DND-41 (cell line): ENCODE results near the gene LONP2.

Experiments
- ATAC-seq: fragments of 200-7000 bp; cut with Tn5 transposase; 3 replicates; pipeline ENCODE4 v1.9.1; 2021; ENCODE audit warnings: low read depth; ENCODE audit not compliant: insufficient read depth
- DNase-seq: peaks from one replicate; pipeline ENCODE4 v3.0.0-alpha.2; 2020
- H2AFZ ChIP-seq: 2 replicates; pipeline ENCODE4 v1.6.0; 2012; ENCODE audit warnings: low read depth, low read length
- H3K27ac ChIP-seq: 2 replicates; pipeline ENCODE4 v1.5.1; 2012; ENCODE audit warnings: low read length, inconsistent platforms
- H3K27me3 ChIP-seq: fragments of 200-600 bp; sonication (generic); 2 replicates; pipeline ENCODE4 v1.6.0; 2012; ENCODE audit warnings: low read length, mild to moderate bottlenecking, inconsistent platforms; ENCODE audit not compliant: insufficient read depth, poor library complexity
- H3K36me3 ChIP-seq: 2 replicates; pipeline ENCODE4 v1.5.1; 2012; ENCODE audit warnings: low read length, inconsistent platforms; ENCODE audit not compliant: insufficient read depth
- H3K4me1 ChIP-seq: 2 replicates; pipeline ENCODE4 v1.5.1; 2012; ENCODE audit warnings: mild to moderate bottlenecking, low read length; ENCODE audit not compliant: insufficient read depth
- H3K4me2 ChIP-seq: 2 replicates; pipeline ENCODE4 v1.6.0; 2012; ENCODE audit warnings: mild to moderate bottlenecking, moderate library complexity, low read length, inconsistent platforms; ENCODE audit not compliant: insufficient read depth
- H3K4me3 ChIP-seq, 2 experiments: fragments of 200-600 bp in 1 of 2; shearing (Covaris generic) in 1 of 2; 2 replicates each; pipeline ENCODE4 v1.5.1; 2012 to 2016; ENCODE audit warnings: inconsistent platforms in 2 of 2, low read length in 2 of 2, mild to moderate bottlenecking in 2 of 2, low read depth in 1 of 2, moderate library complexity in 1 of 2
- H3K79me2 ChIP-seq: 2 replicates; pipeline ENCODE4 v1.6.0; 2012; ENCODE audit warnings: low read length, inconsistent platforms; ENCODE audit not compliant: insufficient read depth
- H3K9ac ChIP-seq: 2 replicates; pipeline ENCODE4 v1.6.0; 2012; ENCODE audit warnings: low read depth, mild to moderate bottlenecking, inconsistent platforms, low read length, moderate library complexity
- H3K9me3 ChIP-seq: 2 replicates; pipeline ENCODE4 v1.5.1; 2012; ENCODE audit warnings: low read length, moderate library complexity, mild to moderate bottlenecking, inconsistent platforms; ENCODE audit not compliant: insufficient read depth, severe bottlenecking
- H4K20me1 ChIP-seq: 2 replicates; pipeline ENCODE4 v1.6.0; 2012; ENCODE audit warnings: low read length; ENCODE audit not compliant: insufficient read depth
- CTCF ChIP-seq: IDR thresholded peaks from 2 replicates; pipeline ENCODE4 v1.5.1; 2012; ENCODE audit warnings: borderline replicate concordance, low read length, moderate library complexity, mild to moderate bottlenecking; ENCODE audit not compliant: poor library complexity, severe bottlenecking; ENCODE audit errors: extremely low read depth
- EZH2 ChIP-seq: IDR thresholded peaks from 3 replicates; pipeline ENCODE4 v1.6.1; 2012; ENCODE audit warnings: borderline replicate concordance, low read depth, mild to moderate bottlenecking, moderate library complexity, low read length, inconsistent platforms; ENCODE audit not compliant: severe bottlenecking

Gene LONP2

GRCh38 chr16:48354877-48355855 lies 111.1 kb downstream of the LONP2 start:
- Histone ChIP-seq H3K9ac (no peak overlapping the region), H3K4me2 (no peak overlapping the region), H3K4me3 (no peak overlapping the region), H2AFZ (no peak overlapping the region), H4K20me1 (peaks cover 63% of the 10 kb centered on the region), H3K9me3 (no peaks in the 10 kb centered on the region), H3K4me1 (no peaks in the 10 kb centered on the region), H3K27me3 (no peaks in the 10 kb centered on the region), H3K79me2 (peaks cover 88% of the 10 kb centered on the region), H3K27ac (no peak overlapping the region), H3K36me3 (peaks cover 72% of the 10 kb centered on the region)
- DNase-seq: no peak
- ATAC-seq: no peak
- TF ChIP-seq CTCF (no peak), EZH2 (no peak)

- TF ChIP-seq CTCF (no peak), EZH2 (no peak)
- Histone ChIP-seq H3K79me2 (peaks cover 93% of the 10 kb centered on the region), H3K27ac (no peak overlapping the region)
Measured at GRCh38 chr16:48356633-48357376, 112.7 kb downstream of the LONP2 start.

GRCh38 chr16:48358419-48358818 lies 114.3 kb downstream of the LONP2 start:
- Histone ChIP-seq H3K27me3 (no peaks in the 10 kb centered on the region), H3K9me3 (no peaks in the 10 kb centered on the region), H3K4me2 (no peak overlapping the region), H3K36me3 (peaks cover 55% of the 10 kb centered on the region), H3K4me3 (no peak overlapping the region), H4K20me1 (peaks cover 71% of the 10 kb centered on the region), H3K79me2 (peaks cover 95% of the 10 kb centered on the region), H2AFZ (no peak overlapping the region), H3K4me1 (no peaks in the 10 kb centered on the region), H3K9ac (no peak overlapping the region), H3K27ac (no peak overlapping the region)
- no peak for DNase-seq
- ATAC-seq: no peak
- TF ChIP-seq CTCF (no peak), EZH2 (no peak)

More at GRCh38 chr16:48356633-48357376, 112.7 kb downstream of the LONP2 start:
- Histone ChIP-seq H3K36me3 (peaks cover 62% of the 10 kb centered on the region), H3K9ac (no peak overlapping the region), H2AFZ (no peak overlapping the region), H3K4me1 (no peaks in the 10 kb centered on the region), H4K20me1 (peaks cover 67% of the 10 kb centered on the region), H3K9me3 (no peaks in the 10 kb centered on the region), H3K4me3 (no peak overlapping the region), H3K27me3 (no peaks in the 10 kb centered on the region), H3K4me2 (no peak overlapping the region)
- DNase-seq (no peak), ATAC-seq (no peak)
